HS-27A (cell line): ENCODE results near the gene USP19.

Experiments
- DNase-seq: peaks from one replicate; pipeline ENCODE4 v3.0.0-alpha.2; 2012; ENCODE audit warnings: low read depth, missing footprints

USP19 gene

GRCh38 chr3:49132437-49133225 lies 12.0 kb upstream of the USP19 start, which contains the start of gene LAMB2:
TSS of gene LAMB2 (minus strand) at chr3:49133050. CDS start at chr3:49132867, 183 bp downstream.
- peak; percentile 79 for DNase-seq

GRCh38 chr3:49132073-49132436 lies 11.4 kb upstream of the USP19 start:
- DNase-seq = no peak

- DNase-seq = no peak
Measured at GRCh38 chr3:49131576-49131975, 11.0 kb upstream of the USP19 start.

- DNase-seq = no peak
Measured at GRCh38 chr3:49131040-49131439, 10.4 kb upstream of the USP19 start.

- DNase-seq = no peak
Measured at GRCh38 chr3:49124991-49125670, 4.5 kb upstream of the USP19 start.

DNA sequence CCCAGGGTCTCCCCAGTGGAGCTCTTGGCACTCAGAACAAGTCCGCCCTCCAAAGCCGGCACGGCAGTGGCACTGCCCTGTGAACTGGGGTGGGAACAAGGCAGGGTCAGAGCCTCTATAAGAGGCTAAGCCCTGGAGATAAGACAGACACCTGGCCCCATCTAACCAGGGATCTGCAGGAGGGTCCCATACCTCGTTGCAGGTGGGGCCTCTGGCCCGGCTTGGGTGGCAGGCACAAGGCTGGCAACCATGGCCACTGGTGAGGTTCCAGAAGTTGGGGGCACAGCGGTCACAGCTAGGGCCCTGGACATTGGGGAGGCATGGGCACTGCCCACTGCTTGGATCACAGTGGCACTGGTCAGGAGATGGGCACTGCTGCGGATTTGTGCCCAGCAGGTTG lies 3.6 kb upstream of the USP19 start:
- DNase-seq = no peak

GRCh38 chr3:49123687-49124086 lies 3.1 kb upstream of the USP19 start:
- no peak for DNase-seq

DNA sequence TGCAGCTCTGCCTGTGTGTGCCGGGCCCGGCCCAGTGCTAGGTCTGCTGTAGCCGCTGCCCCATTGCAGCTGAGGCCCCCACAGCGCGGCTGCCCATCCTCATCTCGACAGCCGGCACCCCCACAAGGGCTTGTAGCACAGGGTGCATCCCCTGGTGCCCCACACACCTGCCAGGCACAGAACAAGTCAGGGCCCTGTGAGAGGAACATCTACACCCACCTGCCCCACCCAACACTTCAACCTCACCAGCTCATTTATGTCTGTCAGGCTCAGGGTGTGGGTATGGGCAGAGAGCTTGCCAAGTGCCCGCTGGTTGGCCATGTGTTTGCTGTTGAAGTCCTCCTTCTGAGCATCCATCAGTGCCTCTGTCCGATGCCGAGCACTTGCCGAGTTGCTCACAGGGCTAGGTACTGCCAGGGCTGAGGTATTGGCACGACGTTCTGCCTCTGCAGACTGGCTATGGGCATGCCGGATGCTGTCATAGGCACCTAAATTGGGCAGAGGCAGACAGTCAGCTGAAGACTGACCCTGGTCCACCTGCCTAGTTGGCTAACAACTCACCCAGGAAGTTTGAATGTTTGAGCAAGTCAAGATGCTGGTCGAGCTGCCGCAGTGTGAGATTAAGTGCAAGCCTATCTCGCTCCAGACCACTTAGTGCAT lies 2.4 kb upstream of the USP19 start:
- no peak for DNase-seq

GRCh38 chr3:49122451-49122850 lies 1.8 kb upstream of the USP19 start:
- DNase-seq = no peak

DNA sequence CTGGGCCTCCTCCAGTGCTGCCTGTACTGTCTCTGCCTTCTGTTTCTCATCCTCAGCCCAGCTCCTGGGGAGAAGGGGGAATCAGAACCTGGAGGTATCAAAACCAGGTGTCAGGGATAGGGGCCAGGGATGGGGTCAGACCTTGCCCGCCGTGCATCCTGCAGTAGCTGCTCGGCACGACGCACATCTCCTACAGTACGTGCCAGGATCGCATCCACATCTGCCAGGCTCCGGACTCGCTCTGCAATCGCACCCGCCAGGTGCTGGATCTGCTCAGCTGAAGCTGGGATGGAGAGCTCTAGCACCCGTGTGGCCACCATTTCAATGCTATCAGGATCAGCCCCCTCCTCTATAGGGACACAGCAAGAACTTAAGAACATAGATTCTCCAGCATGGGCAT lies 1.4 kb upstream of the USP19 start:
- DNase-seq = no peak

- DNase-seq = no peak
Measured at GRCh38 chr3:49121132-49121736, 611 bp upstream of the USP19 start.

- DNase-seq = no peak
Measured at GRCh38 chr3:49120096-49120437, 556 bp downstream of the USP19 start.

- no peak for DNase-seq
Measured at GRCh38 chr3:49119439-49119838, 1.2 kb downstream of the USP19 start.

GRCh38 chr3:49119036-49119435 lies 1.6 kb downstream of the USP19 start:
- no peak for DNase-seq

GRCh38 chr3:49112262-49112661 lies 8.4 kb downstream of the USP19 start:
- DNase-seq = no peak

- no peak for DNase-seq
Measured at GRCh38 chr3:49111347-49111746, 9.3 kb downstream of the USP19 start.

GRCh38 chr3:49110780-49111179 lies 9.8 kb downstream of the USP19 start:
- no peak for DNase-seq

GRCh38 chr3:49108346-49108745 lies 12.3 kb downstream of the USP19 start:
- no peak for DNase-seq

- DNase-seq = peak; percentile 81
Measured at GRCh38 chr3:49104427-49105291, 16.0 kb downstream of the USP19 start, which contains the start of gene QARS1. TSS of gene QARS1 (minus strand) at chr3:49104757. CDS start at chr3:49104733, 24 bp downstream.

DNA sequence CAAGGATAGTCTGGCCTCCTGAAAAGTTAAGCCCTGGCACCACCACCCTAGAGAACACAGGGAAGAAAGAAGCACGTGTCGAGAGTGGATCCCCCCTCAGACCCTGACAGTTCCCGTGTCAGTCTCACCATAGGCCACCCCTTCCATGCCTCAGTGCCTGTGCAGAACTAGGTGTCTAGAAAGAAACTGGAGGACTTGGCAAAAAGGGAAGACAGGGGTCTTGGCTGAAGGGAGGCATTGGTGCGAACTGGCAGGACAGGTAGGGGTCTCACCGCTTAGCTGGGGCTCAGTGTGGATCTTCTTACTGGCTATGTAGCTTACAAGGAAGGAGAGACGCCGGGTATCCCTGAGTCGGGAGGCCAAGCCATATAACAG lies 16.6 kb downstream of the USP19 start:
- no peak for DNase-seq

DNA sequence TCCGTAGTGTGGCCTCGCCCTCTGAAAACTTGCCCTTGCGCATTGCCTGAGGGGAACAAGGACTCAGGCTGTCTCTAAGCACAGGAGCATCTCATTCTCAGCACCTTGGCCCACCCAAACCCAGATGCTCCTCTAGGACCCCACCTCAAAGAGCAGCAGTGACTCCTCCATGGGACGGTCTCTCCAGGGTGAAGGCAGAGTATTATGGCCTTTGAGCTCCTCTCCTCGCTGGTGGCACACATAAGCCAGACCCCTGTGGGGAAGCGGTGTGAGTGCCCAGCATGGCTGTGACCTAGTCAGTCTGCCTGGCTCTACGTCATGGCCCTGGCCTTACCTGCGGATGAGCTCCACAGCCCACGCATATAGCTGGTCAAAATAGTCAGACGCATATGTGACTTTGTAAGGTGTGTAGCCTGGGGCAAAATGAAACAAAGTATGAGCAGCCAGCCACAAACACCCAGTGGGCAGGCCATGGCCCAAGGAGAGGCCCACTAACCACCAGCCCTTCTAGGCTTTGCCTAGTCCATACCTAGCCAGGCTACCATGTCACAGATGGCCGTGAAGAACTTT lies 20.5 kb downstream of the USP19 start:
- no peak for DNase-seq
